Mucosa of stomach (tissue), 1 donor: ENCODE measurements around the gene RPS3A.

Experiments
- H3K27me3 ChIP-seq: one replicate; pipeline ENCODE4 v1.7.0; 2013; ENCODE audit warnings: mild to moderate bottlenecking, low read length; ENCODE audit not compliant: control insufficient read depth, insufficient read depth
- H3K36me3 ChIP-seq: one replicate; pipeline ENCODE4 v1.7.0; 2013; ENCODE audit warnings: low read length; ENCODE audit not compliant: control insufficient read depth, insufficient read depth
- H3K4me1 ChIP-seq: one replicate; pipeline ENCODE4 v1.7.0; 2013; ENCODE audit warnings: mild to moderate bottlenecking, low read length; ENCODE audit not compliant: control insufficient read depth, insufficient read depth
- H3K4me3 ChIP-seq: one replicate; pipeline ENCODE4 v1.7.0; 2013; ENCODE audit warnings: low read length
- H3K9ac ChIP-seq: one replicate; pipeline ENCODE4 v1.7.0; 2013; ENCODE audit warnings: mild to moderate bottlenecking, low read length, moderate library complexity
- H3K9me3 ChIP-seq: one replicate; pipeline ENCODE4 v1.7.0; 2013; ENCODE audit warnings: mild to moderate bottlenecking, low read length, moderate library complexity; ENCODE audit not compliant: control insufficient read depth
- donor health status: Pancreatic carcinoma.

RPS3A gene

GRCh38 chr4:151095142-151095541 is 4.3 kb upstream of the RPS3A start:
- H3K4me1 ChIP-seq, result peaks cover 13% of the 10 kb centered on the region
- no peaks in the 10 kb centered on the region for H3K9me3 ChIP-seq
- no peak overlapping the region for H3K9ac ChIP-seq
- H3K27me3 ChIP-seq, result no peaks in the 10 kb centered on the region
- H3K4me3 ChIP-seq, result no peak overlapping the region
- no peaks in the 10 kb centered on the region for H3K36me3 ChIP-seq

- H3K27me3 ChIP-seq, result no peaks in the 10 kb centered on the region
- H3K36me3 ChIP-seq, result no peaks in the 10 kb centered on the region
- H3K9me3 ChIP-seq, result no peaks in the 10 kb centered on the region
- peaks cover 22% of the 10 kb centered on the region for H3K4me1 ChIP-seq
- H3K4me3 ChIP-seq, result no peak overlapping the region
- H3K9ac ChIP-seq, result no peak overlapping the region
Observed at GRCh38 chr4:151097759-151098158, 1.7 kb upstream of the RPS3A start.

GRCh38 chr4:151098979-151099228 is 524 bp upstream of the RPS3A start:
- peak overlapping the region; percentile 89 for H3K9ac ChIP-seq

GRCh38 chr4:151099976-151100417 is 569 bp downstream of the RPS3A start:
- Histone ChIP-seq H3K4me3 (peak overlapping the region; percentile 82), H3K9me3 (no peaks in the 10 kb centered on the region), H3K9ac (peak overlapping the region; percentile 89), H3K27me3 (no peaks in the 10 kb centered on the region), H3K36me3 (no peaks in the 10 kb centered on the region), H3K4me1 (peaks cover 17% of the 10 kb centered on the region)

More at GRCh38 chr4:151098979-151099228, 524 bp upstream of the RPS3A start:
- no peaks in the 10 kb centered on the region for H3K27me3 ChIP-seq
- H3K4me3 ChIP-seq, result peak overlapping the region; percentile 51
- H3K9me3 ChIP-seq, result no peaks in the 10 kb centered on the region
- H3K4me1 ChIP-seq, result peaks cover 17% of the 10 kb centered on the region
- H3K36me3 ChIP-seq, result no peaks in the 10 kb centered on the region

GRCh38 chr4:151100531-151100930 is 1.1 kb downstream of the RPS3A start:
- no peaks in the 10 kb centered on the region for H3K36me3 ChIP-seq
- peak overlapping the region; percentile 82 for H3K4me3 ChIP-seq
- no peaks in the 10 kb centered on the region for H3K9me3 ChIP-seq
- H3K9ac ChIP-seq, result peak overlapping the region; percentile 89
- H3K27me3 ChIP-seq, result no peaks in the 10 kb centered on the region
- H3K4me1 ChIP-seq, result peaks cover 17% of the 10 kb centered on the region

GRCh38 chr4:151103758-151104157 is 4.3 kb downstream of the RPS3A start:
- Histone ChIP-seq H3K36me3 (no peaks in the 10 kb centered on the region), H3K9me3 (no peaks in the 10 kb centered on the region), H3K4me3 (no peak overlapping the region), H3K27me3 (no peaks in the 10 kb centered on the region), H3K4me1 (peaks cover 15% of the 10 kb centered on the region), H3K9ac (no peak overlapping the region)

- H3K4me3 ChIP-seq, result no peak overlapping the region
- no peaks in the 10 kb centered on the region for H3K36me3 ChIP-seq
- no peak overlapping the region for H3K9ac ChIP-seq
- no peaks in the 10 kb centered on the region for H3K27me3 ChIP-seq
- no peaks in the 10 kb centered on the region for H3K9me3 ChIP-seq
- H3K4me1 ChIP-seq, result peaks cover 11% of the 10 kb centered on the region
Observed at GRCh38 chr4:151104621-151105020, 5.2 kb downstream of the RPS3A start.

- Histone ChIP-seq H3K36me3 (no peaks in the 10 kb centered on the region), H3K4me3 (no peak overlapping the region), H3K9me3 (no peaks in the 10 kb centered on the region), H3K9ac (no peak overlapping the region), H3K4me1 (peaks cover 9% of the 10 kb centered on the region), H3K27me3 (no peaks in the 10 kb centered on the region)
Observed at GRCh38 chr4:151105454-151106032, 6.1 kb downstream of the RPS3A start.

- Histone ChIP-seq H3K27me3 (no peaks in the 10 kb centered on the region), H3K9me3 (no peaks in the 10 kb centered on the region), H3K36me3 (no peaks in the 10 kb centered on the region), H3K9ac (no peak overlapping the region), H3K4me3 (no peak overlapping the region), H3K4me1 (no peaks in the 10 kb centered on the region)
Observed at GRCh38 chr4:151107063-151107462, 7.6 kb downstream of the RPS3A start.

- Histone ChIP-seq H3K9ac (no peak overlapping the region), H3K36me3 (no peaks in the 10 kb centered on the region), H3K4me3 (no peak overlapping the region), H3K4me1 (no peaks in the 10 kb centered on the region), H3K9me3 (no peaks in the 10 kb centered on the region), H3K27me3 (no peaks in the 10 kb centered on the region)
Observed at GRCh38 chr4:151110236-151110635, 10.8 kb downstream of the RPS3A start.

- Histone ChIP-seq H3K36me3 (no peaks in the 10 kb centered on the region), H3K27me3 (no peaks in the 10 kb centered on the region), H3K9ac (no peak overlapping the region), H3K9me3 (no peaks in the 10 kb centered on the region), H3K4me1 (no peaks in the 10 kb centered on the region), H3K4me3 (no peak overlapping the region)
Observed at GRCh38 chr4:151114338-151114737, 14.9 kb downstream of the RPS3A start.

- H3K9me3 ChIP-seq, result no peaks in the 10 kb centered on the region
- H3K36me3 ChIP-seq, result no peaks in the 10 kb centered on the region
- no peaks in the 10 kb centered on the region for H3K27me3 ChIP-seq
- H3K9ac ChIP-seq, result no peak overlapping the region
- H3K4me1 ChIP-seq, result no peaks in the 10 kb centered on the region
- no peak overlapping the region for H3K4me3 ChIP-seq
Observed at GRCh38 chr4:151114986-151115385, 15.6 kb downstream of the RPS3A start.

GRCh38 chr4:151117371-151117962 is 18.0 kb downstream of the RPS3A start:
- H3K4me3 ChIP-seq, result no peak overlapping the region
- H3K4me1 ChIP-seq, result no peaks in the 10 kb centered on the region
- H3K27me3 ChIP-seq, result no peaks in the 10 kb centered on the region
- no peaks in the 10 kb centered on the region for H3K36me3 ChIP-seq
- H3K9ac ChIP-seq, result no peak overlapping the region
- no peaks in the 10 kb centered on the region for H3K9me3 ChIP-seq
